SK-N-SH (cell line): Measurements from ENCODE around the gene BOK. TPM values are rescaled to one million over a fixed set of nuclear protein-coding genes. Genes with fewer than 3 reads are reported as not detected.
A peak's percentile ranks its signal among the peaks of the same experiment; 100 is the strongest.

ENCODE experiments used
- CTCF ChIA-PET: fragments of 300-600, 350-600 bp; formaldehyde crosslinking; extraction: SDS; loops from one replicate; lab custom pipeline; 2021; lab: Yijun Ruan, JAX
- POLR2A ChIA-PET: fragments of 350-600 bp; sonication (Branson Sonifier 250); formaldehyde crosslinking; extraction: SDS; loops from one replicate; lab custom pipeline; 2020; ENCODE audit warnings: antibody characterized with exemption, inconsistent platforms; lab: Yijun Ruan, JAX
- DNase-seq: peaks from one replicate; pipeline ENCODE4 v3.0.0; 2012
- H2AFZ ChIP-seq: fragments of 200-600 bp; sonication (generic); 2 replicates; pipeline ENCODE4 v1.8.1; 2016; ENCODE audit warnings: antibody characterized with exemption, mild to moderate bottlenecking, low read depth
- H3F3A ChIP-seq: fragments of 200-600 bp; sonication (generic); replicated peaks from 2 replicates; pipeline ENCODE3; 2016; ENCODE audit warnings: antibody characterized with exemption, mild to moderate bottlenecking; ENCODE audit not compliant: insufficient read depth
- H3K27ac ChIP-seq, 2 experiments: fragments of 200-500 bp in 1 of 2; fragments of 200-600 bp in 1 of 2; sonication (Bioruptor generic) in 1 of 2; sonication (generic), shearing (Covaris generic) in 1 of 2; 2 replicates each; pipeline versions ENCODE4 v1.5.1 to v1.6.1; 2014 to 2016; ENCODE audit warnings: low read depth in 2 of 2, inconsistent platforms in 1 of 2, low read length in 1 of 2, mild to moderate bottlenecking in 1 of 2, mixed read lengths in 1 of 2
- H3K27me3 ChIP-seq: fragments of 200-600 bp; sonication (generic), shearing (Covaris generic); 2 replicates; pipeline ENCODE4 v1.6.1; 2016; ENCODE audit warnings: mixed run types; ENCODE audit not compliant: insufficient read depth
- H3K36me3 ChIP-seq, 2 experiments: fragments of 200-500 bp in 1 of 2; fragments of 200-600 bp in 1 of 2; sonication (Bioruptor generic) in 1 of 2; sonication (generic) in 1 of 2; replicated peaks in 1 of 2; 2 replicates each; pipeline versions ENCODE3 to v1.5.1; 2014 to 2016; ENCODE audit warnings: low read length in 1 of 2, mild to moderate bottlenecking in 1 of 2; ENCODE audit not compliant: insufficient read depth in 2 of 2, control insufficient read depth in 1 of 2
- H3K4me1 ChIP-seq, 2 experiments: fragments of 200-500 bp in 1 of 2; fragments of 200-600 bp in 1 of 2; sonication (Bioruptor generic) in 1 of 2; sonication (generic), shearing (Covaris generic) in 1 of 2; 2 replicates each; pipeline versions ENCODE4 v1.5.1 to v1.6.1; 2014 to 2016; ENCODE audit warnings: low read depth in 1 of 2, low read length in 1 of 2, mixed run types in 1 of 2; ENCODE audit not compliant: insufficient read depth in 2 of 2, control insufficient read depth in 1 of 2
- H3K4me2 ChIP-seq: fragments of 200-600 bp; sonication (generic), shearing (Covaris generic); 2 replicates; pipeline ENCODE4 v1.6.1; 2017; ENCODE audit warnings: mixed run types
- H3K4me3 ChIP-seq, 2 experiments: fragments of 200-500 bp in 1 of 2; fragments of 200-600 bp in 1 of 2; sonication (Bioruptor generic) in 1 of 2; sonication (generic), shearing (Covaris generic) in 1 of 2; 2 replicates each; pipeline versions ENCODE4 v1.5.1 to v1.8.1; 2014 to 2016; ENCODE audit warnings: low read depth in 2 of 2, inconsistent platforms in 1 of 2, low read length in 1 of 2, mild to moderate bottlenecking in 1 of 2, mixed read lengths in 1 of 2, moderate library complexity in 1 of 2
- H3K79me2 ChIP-seq: fragments of 200-600 bp; sonication (generic); 2 replicates; pipeline ENCODE4 v1.8.1; 2017; ENCODE audit warnings: mild to moderate bottlenecking; ENCODE audit not compliant: insufficient read depth
- H3K9ac ChIP-seq: fragments of 200-600 bp; sonication (generic); 2 replicates; pipeline ENCODE4 v1.6.1; 2017; ENCODE audit warnings: mixed run types
- H3K9me2 ChIP-seq: fragments of 200-600 bp; sonication (generic); 2 replicates; pipeline ENCODE4 v1.6.1; 2017; ENCODE audit warnings: mixed run types
- H3K9me3 ChIP-seq: fragments of 200-600 bp; sonication (generic); 2 replicates; pipeline ENCODE4 v1.6.1; 2017; ENCODE audit warnings: mixed run types, mild to moderate bottlenecking, moderate library complexity
- H4K20me1 ChIP-seq: fragments of 200-600 bp; sonication (generic); 2 replicates; pipeline ENCODE4 v1.6.1; 2017; ENCODE audit warnings: mild to moderate bottlenecking, mixed run types; ENCODE audit not compliant: insufficient read depth
- CHD2 ChIP-seq: fragments of 150-350 bp; IDR thresholded peaks from 2 replicates; pipeline ENCODE4 v1.6.1; 2018; ENCODE audit warnings: low read length; ENCODE audit not compliant: partially characterized antibody
- EP300 ChIP-seq, 2 experiments: IDR thresholded peaks; 2 replicates each; pipeline versions ENCODE4 v1.4.0 to v1.6.1; 2012; ENCODE audit warnings: borderline replicate concordance in 1 of 2, low read depth in 1 of 2, low read length in 1 of 2
- FOSL2 ChIP-seq: IDR thresholded peaks from 2 replicates; pipeline ENCODE4 v1.4.0; 2012; ENCODE audit warnings: low read depth, mild to moderate bottlenecking, moderate library complexity, borderline replicate concordance
- FOXJ3 ChIP-seq: sonication (generic); formaldehyde crosslinking; IDR thresholded peaks from 2 replicates; pipeline ENCODE4 v1.5.1; 2020; ENCODE audit warnings: mild to moderate bottlenecking, missing genetic modification reagents
- GATA2 ChIP-seq: sonication (generic); formaldehyde crosslinking; IDR thresholded peaks from 2 replicates; pipeline ENCODE4 v1.5.0; 2020; ENCODE audit warnings: mild to moderate bottlenecking, missing genetic modification reagents
- IRF3 ChIP-seq: fragments of 150-350 bp; IDR thresholded peaks from 2 replicates; pipeline ENCODE4 v1.6.1; 2016; ENCODE audit warnings: mild to moderate bottlenecking, low read depth, low read length
- MAX ChIP-seq: IDR thresholded peaks from 2 replicates; pipeline ENCODE4 v1.4.0; 2012; ENCODE audit warnings: low read depth
- MXI1 ChIP-seq: IDR thresholded peaks from 2 replicates; pipeline ENCODE4 v1.6.1; 2012; ENCODE audit warnings: mild to moderate bottlenecking, low read depth, low read length, improper control_type of control experiment
- NFIC ChIP-seq: IDR thresholded peaks from 2 replicates; pipeline ENCODE4 v1.4.0; 2012; ENCODE audit warnings: borderline replicate concordance
- RCOR1 ChIP-seq: fragments of 150-350 bp; IDR thresholded peaks from 2 replicates; pipeline ENCODE4 v1.6.1; 2017; ENCODE audit warnings: antibody characterized with exemption, low read length
- SIN3A ChIP-seq: IDR thresholded peaks from 2 replicates; pipeline ENCODE4 v1.6.1; 2012; ENCODE audit warnings: low read depth, mild to moderate bottlenecking, low read length, moderate library complexity, borderline replicate concordance
- SMC3 ChIP-seq: IDR thresholded peaks from 2 replicates; pipeline ENCODE4 v1.6.1; 2012; ENCODE audit warnings: low read depth, low read length, improper control_type of control experiment
- TAF1 ChIP-seq: IDR thresholded peaks from 2 replicates; pipeline ENCODE4 v1.6.1; 2012; ENCODE audit warnings: low read depth, mild to moderate bottlenecking, low read length, moderate library complexity, borderline replicate concordance
- USF2 ChIP-seq: fragments of 150-350 bp; IDR thresholded peaks from 2 replicates; pipeline ENCODE4 v1.6.1; 2017; ENCODE audit warnings: antibody characterized with exemption, low read length, low read depth, borderline replicate concordance
- WGBS: methylation state at CpG from one replicate; pipeline ENCODE4 v1.1.6; 2017; ENCODE audit warnings: low lambda C conversion rate; 5-methylcytosine and 5-hydroxymethylcytosine counted together
- polyA plus RNA-seq, 3 experiments: library from polyadenylated mRNA; depleted of rRNA; stranded (reverse); fragments of >200 nt; gene quantifications; 2 replicates each; pipeline ENCODE4 v1.2.3, GENCODE V29; 2012
- TF ChIP-seq, protein P1 (sequence below): fragments of 200-600 bp; sonication (generic); IDR thresholded peaks from 2 replicates; pipeline ENCODE4 v1.6.1; 2017; ENCODE audit warnings: antibody characterized with exemption, mild to moderate bottlenecking, moderate library complexity

The BOK gene
- polyA plus RNA-seq, 1 of the 3 experiments (the other 2 are of a cell fraction) = 1.7 TPM

GRCh38 chr2:241531161-241531722 is 27.3 kb upstream of the BOK start:
- H2AFZ ChIP-seq = no peak overlapping the region
- H3K4me2 ChIP-seq = no peak overlapping the region
- H4K20me1 ChIP-seq = no peaks in the 10 kb centered on the region
- 73% methylated on average over 13 of the region's 13 CpGs for WGBS
- H3K79me2 ChIP-seq = no peaks in the 10 kb centered on the region
- ChIA-PET POLR2A (no interaction called here), CTCF (no interaction called here)
- H3K27me3 ChIP-seq = no peaks in the 10 kb centered on the region
- H3F3A ChIP-seq = no peaks in the 10 kb centered on the region
- no peaks in the 10 kb centered on the region for H3K36me3 ChIP-seq
- H3K4me1 ChIP-seq = peaks cover 0 to 7% of the 10 kb centered on the region in 2 experiments; a peak in 1 of 4 replicates
- H3K9me2 ChIP-seq = no peaks in the 10 kb centered on the region
- no peak overlapping the region for H3K27ac ChIP-seq
- H3K9ac ChIP-seq = no peak overlapping the region
- no peak for DNase-seq
- TF ChIP-seq NFIC (no peak), GATA2 (CRISPR knock-in tag) (peak; percentile 17; the same call in 1 of the 2 replicates)
- TF ChIP-seq, all 33 proteins: peak for 1
- Histone ChIP-seq H3K4me3 (no peak overlapping the region), H3K9me3 (no peaks in the 10 kb centered on the region)

- no peak overlapping the region for H3K9ac ChIP-seq
- WGBS = 85% methylated on average over 8 of the region's 8 CpGs
These were observed 26.4 kb upstream of the BOK start for GRCh38 chr2:241532168-241532567.

More at GRCh38 chr2:241532168-241532567, 26.4 kb upstream of the BOK start:
- Histone ChIP-seq H3K27me3 (no peaks in the 10 kb centered on the region), H2AFZ (no peak overlapping the region), H3F3A (no peaks in the 10 kb centered on the region), H4K20me1 (no peaks in the 10 kb centered on the region), H3K9me2 (no peaks in the 10 kb centered on the region), H3K36me3 (no peaks in the 10 kb centered on the region), H3K4me1 (peaks cover 0 to 7% of the 10 kb centered on the region in 2 experiments; a peak in 1 of 4 replicates), H3K4me2 (no peak overlapping the region), H3K79me2 (no peaks in the 10 kb centered on the region), H3K9me3 (no peaks in the 10 kb centered on the region), H3K4me3 (no peak overlapping the region), H3K27ac (no peak overlapping the region)
- TF ChIP-seq USF2 (no peak), RCOR1 (no peak), EP300 (IDR thresholded peaks at IDR 0.05; ENCODE audit: borderline replicate concordance in 1 of 2, low read depth in 1 of 2, low read length in 1 of 2) (no peak), FOSL2 (no peak), FOXJ3 (CRISPR knock-in tag) (no peak), TAF1 (no peak), MAX (no peak), SMC3 (no peak), IRF3 (no peak), MXI1 (no peak), SIN3A (no peak), CHD2 (no peak)
- TF ChIP-seq, protein P1, sequence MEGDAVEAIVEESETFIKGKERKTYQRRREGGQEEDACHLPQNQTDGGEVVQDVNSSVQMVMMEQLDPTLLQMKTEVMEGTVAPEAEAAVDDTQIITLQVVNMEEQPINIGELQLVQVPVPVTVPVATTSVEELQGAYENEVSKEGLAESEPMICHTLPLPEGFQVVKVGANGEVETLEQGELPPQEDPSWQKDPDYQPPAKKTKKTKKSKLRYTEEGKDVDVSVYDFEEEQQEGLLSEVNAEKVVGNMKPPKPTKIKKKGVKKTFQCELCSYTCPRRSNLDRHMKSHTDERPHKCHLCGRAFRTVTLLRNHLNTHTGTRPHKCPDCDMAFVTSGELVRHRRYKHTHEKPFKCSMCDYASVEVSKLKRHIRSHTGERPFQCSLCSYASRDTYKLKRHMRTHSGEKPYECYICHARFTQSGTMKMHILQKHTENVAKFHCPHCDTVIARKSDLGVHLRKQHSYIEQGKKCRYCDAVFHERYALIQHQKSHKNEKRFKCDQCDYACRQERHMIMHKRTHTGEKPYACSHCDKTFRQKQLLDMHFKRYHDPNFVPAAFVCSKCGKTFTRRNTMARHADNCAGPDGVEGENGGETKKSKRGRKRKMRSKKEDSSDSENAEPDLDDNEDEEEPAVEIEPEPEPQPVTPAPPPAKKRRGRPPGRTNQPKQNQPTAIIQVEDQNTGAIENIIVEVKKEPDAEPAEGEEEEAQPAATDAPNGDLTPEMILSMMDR = no peak
- no peak for DNase-seq
- ChIA-PET CTCF (interaction anchor here (1.1 kb wide), 1 partner anchor 66 kb away, joined by 3 read pairs; no protein-coding TSS in a partner anchor), POLR2A (no interaction called here)
